H1 (cell line): ENCODE measurements around the gene GAN. TPM values are rescaled to one million over a fixed set of nuclear protein-coding genes. Genes with fewer than 3 reads are reported as not detected.

Experiments
- EP300 ChIP-seq, 2 experiments: IDR thresholded peaks; 1 replicate in 1 of 2; 2 replicates in 1 of 2; pipeline ENCODE4 v1.6.1; 2011 to 2012; ENCODE audit warnings: low read depth in 2 of 2, low read length in 2 of 2, mild to moderate bottlenecking in 2 of 2, borderline replicate concordance in 1 of 2, inconsistent platforms in 1 of 2, moderate library complexity in 1 of 2
- POU5F1 ChIP-seq: IDR thresholded peaks from 2 replicates; pipeline ENCODE4 v1.6.1; 2011; ENCODE audit warnings: low read depth, mild to moderate bottlenecking, low read length, moderate library complexity
- RXRA ChIP-seq: IDR thresholded peaks from 2 replicates; pipeline ENCODE4 v1.6.1; 2011; ENCODE audit warnings: low read depth, mild to moderate bottlenecking, low read length, moderate library complexity; ENCODE audit not compliant: insufficient read depth
- polyA plus RNA-seq, 7 experiments: library from polyadenylated mRNA; depleted of rRNA in 3 of 7; stranded (reverse) in 5 of 7; unstranded in 2 of 7; fragments of >200 nt in 5 of 7; fragments of 200-250 nt in 2 of 7; gene quantifications; 1 replicate in 5 of 7; 2 replicates in 1 of 7; 4 replicates in 1 of 7; pipeline versions ENCODE4 v1.2.1 to v1.2.3, GENCODE V29; 2011 to 2013; ENCODE audit warnings: missing spikeins in 2 of 7, mixed read lengths in 2 of 7
- total RNA-seq: library from RNA; stranded (reverse); fragmentation: NEBNext Ultra II Directional; extraction: Animal tissue kit (Norgen Biotek cat#: 25700); gene quantifications from 2 replicates; pipeline ENCODE4 v1.2.1, GENCODE V29; 2021
- TF ChIP-seq, protein P1 (sequence below): fragments of 300-600 bp; sonication (generic); IDR thresholded peaks from 2 replicates; pipeline ENCODE4 v1.7.1; 2012; ENCODE audit warnings: low read length, moderate library complexity, mild to moderate bottlenecking, inconsistent platforms; ENCODE audit not compliant: insufficient replicate concordance

Gene GAN
- total and polyA plus RNA-seq, 2 of the 8 experiments (the other 6 are each of a cell fraction or from before 2014, with no cell fraction given): 4.5 to 23.9 TPM

DNA sequence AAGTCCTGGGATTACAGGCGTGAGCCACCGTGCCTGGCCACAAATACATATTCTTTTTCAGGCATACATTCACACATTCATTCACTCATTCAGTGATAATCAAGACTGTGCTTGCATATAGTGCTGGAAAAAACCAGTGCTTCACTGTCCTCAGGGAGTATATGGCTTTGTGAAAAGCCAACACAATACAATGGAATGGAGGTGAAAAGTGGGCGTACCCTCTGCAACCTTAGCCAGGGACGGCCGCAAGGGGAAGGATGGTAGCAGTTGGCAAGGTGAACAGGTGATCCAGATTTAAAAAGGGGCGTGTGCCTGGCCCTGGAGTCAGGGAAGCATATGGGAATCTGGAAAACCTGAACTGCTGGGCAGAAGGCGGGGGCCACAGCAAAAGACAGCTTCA lies 18.1 kb upstream of the GAN start (continued):
- TF ChIP-seq, protein P1, sequence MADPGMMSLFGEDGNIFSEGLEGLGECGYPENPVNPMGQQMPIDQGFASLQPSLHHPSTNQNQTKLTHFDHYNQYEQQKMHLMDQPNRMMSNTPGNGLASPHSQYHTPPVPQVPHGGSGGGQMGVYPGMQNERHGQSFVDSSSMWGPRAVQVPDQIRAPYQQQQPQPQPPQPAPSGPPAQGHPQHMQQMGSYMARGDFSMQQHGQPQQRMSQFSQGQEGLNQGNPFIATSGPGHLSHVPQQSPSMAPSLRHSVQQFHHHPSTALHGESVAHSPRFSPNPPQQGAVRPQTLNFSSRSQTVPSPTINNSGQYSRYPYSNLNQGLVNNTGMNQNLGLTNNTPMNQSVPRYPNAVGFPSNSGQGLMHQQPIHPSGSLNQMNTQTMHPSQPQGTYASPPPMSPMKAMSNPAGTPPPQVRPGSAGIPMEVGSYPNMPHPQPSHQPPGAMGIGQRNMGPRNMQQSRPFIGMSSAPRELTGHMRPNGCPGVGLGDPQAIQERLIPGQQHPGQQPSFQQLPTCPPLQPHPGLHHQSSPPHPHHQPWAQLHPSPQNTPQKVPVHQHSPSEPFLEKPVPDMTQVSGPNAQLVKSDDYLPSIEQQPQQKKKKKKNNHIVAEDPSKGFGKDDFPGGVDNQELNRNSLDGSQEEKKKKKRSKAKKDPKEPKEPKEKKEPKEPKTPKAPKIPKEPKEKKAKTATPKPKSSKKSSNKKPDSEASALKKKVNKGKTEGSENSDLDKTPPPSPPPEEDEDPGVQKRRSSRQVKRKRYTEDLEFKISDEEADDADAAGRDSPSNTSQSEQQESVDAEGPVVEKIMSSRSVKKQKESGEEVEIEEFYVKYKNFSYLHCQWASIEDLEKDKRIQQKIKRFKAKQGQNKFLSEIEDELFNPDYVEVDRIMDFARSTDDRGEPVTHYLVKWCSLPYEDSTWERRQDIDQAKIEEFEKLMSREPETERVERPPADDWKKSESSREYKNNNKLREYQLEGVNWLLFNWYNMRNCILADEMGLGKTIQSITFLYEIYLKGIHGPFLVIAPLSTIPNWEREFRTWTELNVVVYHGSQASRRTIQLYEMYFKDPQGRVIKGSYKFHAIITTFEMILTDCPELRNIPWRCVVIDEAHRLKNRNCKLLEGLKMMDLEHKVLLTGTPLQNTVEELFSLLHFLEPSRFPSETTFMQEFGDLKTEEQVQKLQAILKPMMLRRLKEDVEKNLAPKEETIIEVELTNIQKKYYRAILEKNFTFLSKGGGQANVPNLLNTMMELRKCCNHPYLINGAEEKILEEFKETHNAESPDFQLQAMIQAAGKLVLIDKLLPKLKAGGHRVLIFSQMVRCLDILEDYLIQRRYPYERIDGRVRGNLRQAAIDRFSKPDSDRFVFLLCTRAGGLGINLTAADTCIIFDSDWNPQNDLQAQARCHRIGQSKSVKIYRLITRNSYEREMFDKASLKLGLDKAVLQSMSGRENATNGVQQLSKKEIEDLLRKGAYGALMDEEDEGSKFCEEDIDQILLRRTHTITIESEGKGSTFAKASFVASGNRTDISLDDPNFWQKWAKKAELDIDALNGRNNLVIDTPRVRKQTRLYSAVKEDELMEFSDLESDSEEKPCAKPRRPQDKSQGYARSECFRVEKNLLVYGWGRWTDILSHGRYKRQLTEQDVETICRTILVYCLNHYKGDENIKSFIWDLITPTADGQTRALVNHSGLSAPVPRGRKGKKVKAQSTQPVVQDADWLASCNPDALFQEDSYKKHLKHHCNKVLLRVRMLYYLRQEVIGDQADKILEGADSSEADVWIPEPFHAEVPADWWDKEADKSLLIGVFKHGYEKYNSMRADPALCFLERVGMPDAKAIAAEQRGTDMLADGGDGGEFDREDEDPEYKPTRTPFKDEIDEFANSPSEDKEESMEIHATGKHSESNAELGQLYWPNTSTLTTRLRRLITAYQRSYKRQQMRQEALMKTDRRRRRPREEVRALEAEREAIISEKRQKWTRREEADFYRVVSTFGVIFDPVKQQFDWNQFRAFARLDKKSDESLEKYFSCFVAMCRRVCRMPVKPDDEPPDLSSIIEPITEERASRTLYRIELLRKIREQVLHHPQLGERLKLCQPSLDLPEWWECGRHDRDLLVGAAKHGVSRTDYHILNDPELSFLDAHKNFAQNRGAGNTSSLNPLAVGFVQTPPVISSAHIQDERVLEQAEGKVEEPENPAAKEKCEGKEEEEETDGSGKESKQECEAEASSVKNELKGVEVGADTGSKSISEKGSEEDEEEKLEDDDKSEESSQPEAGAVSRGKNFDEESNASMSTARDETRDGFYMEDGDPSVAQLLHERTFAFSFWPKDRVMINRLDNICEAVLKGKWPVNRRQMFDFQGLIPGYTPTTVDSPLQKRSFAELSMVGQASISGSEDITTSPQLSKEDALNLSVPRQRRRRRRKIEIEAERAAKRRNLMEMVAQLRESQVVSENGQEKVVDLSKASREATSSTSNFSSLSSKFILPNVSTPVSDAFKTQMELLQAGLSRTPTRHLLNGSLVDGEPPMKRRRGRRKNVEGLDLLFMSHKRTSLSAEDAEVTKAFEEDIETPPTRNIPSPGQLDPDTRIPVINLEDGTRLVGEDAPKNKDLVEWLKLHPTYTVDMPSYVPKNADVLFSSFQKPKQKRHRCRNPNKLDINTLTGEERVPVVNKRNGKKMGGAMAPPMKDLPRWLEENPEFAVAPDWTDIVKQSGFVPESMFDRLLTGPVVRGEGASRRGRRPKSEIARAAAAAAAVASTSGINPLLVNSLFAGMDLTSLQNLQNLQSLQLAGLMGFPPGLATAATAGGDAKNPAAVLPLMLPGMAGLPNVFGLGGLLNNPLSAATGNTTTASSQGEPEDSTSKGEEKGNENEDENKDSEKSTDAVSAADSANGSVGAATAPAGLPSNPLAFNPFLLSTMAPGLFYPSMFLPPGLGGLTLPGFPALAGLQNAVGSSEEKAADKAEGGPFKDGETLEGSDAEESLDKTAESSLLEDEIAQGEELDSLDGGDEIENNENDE: no peak
- TF ChIP-seq RXRA (no peak), EP300 (IDR thresholded peaks at IDR 0.05; ENCODE audit: borderline replicate concordance in 1 of 2, low read depth in 2 of 2, low read length in 2 of 2) (no peak), POU5F1 (no peak)
